HG03060 (cell line): ENCODE results near the gene OR8D4.
"Not testable (repeated sequence)": the region's sequence is repeated elsewhere in the genome, so short reads cannot be mapped to it uniquely, and the experiment has no call there.

Experiments
- ATAC-seq: cut with Tn5 transposase; IDR thresholded peaks from one replicate; pipeline ENCODE4 v1.9.1; 2021; ENCODE audit warnings: low read depth, moderate number of reproducible peaks; ENCODE audit not compliant: unreplicated experiment

OR8D4 gene

GRCh38 chr11:123901867-123902266 lies at the start of gene OR8D4:
OR8D4 (plus strand) TSS chr11:123902167; CDS start chr11:123906432, 4,265 bp downstream.
- no peak for ATAC-seq

DNA sequence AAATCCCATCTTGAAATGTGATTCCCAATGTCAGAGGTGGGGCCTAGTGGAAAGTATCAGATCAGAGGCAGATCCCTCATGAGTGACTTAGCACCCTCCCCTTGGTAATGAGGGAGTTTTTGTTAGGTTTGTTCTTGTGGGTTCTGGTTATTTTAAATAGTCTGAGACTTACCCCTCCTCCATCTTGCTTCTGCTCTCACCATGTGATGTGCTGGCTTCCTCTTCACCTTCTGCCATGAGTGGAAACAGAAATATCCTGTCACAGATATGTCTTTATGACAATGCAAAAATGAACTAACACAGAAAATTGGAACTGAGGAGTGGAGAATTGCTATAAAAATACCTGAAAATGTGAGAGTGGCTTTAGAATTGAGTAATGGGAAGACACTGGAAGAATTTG lies 49.6 kb upstream of the OR8D4 start:
- no peak for ATAC-seq

- ATAC-seq, result no peak
Measured at GRCh38 chr11:123853038-123853437, 48.9 kb upstream of the OR8D4 start.

DNA sequence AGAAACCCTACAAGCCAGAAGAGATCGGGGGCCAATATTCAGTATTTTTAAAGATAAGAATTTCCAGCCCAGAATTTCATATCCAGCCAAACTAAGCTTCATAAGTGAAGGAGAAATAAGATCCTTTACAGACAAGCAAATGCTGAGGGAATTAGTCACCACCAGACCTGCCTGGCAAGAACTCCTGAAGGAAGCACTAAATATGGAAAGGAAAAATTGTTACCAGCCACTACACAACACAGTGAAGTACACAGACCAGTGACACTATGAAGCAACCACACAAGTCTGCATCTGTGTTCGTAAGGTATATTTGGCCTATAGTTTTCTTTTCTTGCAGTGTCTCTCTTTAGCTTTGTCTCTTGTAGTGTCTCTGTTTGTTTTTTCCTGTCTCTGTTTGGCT lies 45.5 kb upstream of the OR8D4 start:
- no peak for ATAC-seq

DNA sequence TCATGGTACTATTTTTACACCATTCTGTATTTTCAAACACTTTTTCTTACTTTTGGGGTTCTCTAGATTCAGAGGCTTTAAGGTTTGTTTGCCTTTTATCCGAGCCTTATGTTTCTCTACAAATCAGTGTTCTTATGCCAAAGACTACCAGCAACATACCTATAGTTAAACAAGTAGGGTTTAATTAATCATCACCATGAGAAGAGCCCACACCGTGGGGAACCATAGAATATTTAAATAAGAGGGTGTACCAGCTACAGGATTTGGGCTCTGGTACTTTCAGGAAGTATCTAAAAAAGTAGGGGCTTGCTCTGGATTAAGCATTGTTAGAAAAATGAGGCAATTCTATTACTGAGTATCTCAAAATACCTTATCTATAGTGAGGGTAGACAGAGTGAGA lies 42.2 kb upstream of the OR8D4 start:
- ATAC-seq, result no peak

DNA sequence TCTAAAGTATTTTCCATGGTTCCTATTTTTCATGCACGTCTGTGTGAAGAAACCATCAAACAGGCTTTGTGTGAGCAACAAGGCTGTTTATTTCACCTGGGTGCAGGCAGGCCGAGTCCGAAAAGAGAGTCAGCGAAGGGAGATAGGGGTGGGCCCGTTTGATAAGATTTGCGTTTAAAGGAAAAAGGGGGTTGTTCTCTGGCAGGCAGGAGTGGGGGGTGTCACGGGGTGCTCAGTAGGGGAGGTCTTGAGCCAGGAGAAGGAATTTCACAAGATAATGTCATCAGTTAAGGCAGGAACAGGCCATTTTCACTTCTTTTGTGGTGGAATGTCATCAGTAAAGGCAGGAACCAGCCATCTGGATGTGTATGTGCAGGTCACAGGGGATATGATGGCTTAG lies 36.7 kb upstream of the OR8D4 start:
- ATAC-seq, result not testable (repeated sequence)

GRCh38 chr11:123867795-123868194 lies 34.2 kb upstream of the OR8D4 start:
- ATAC-seq, result not testable (repeated sequence)

- no peak for ATAC-seq
Measured at GRCh38 chr11:123880912-123881311, 21.1 kb upstream of the OR8D4 start.

GRCh38 chr11:123885570-123885969 lies 16.4 kb upstream of the OR8D4 start, which contains the start of gene TMEM225:
TMEM225 (minus strand) TSS chr11:123885670; CDS start chr11:123885425, 245 bp downstream.
- no peak for ATAC-seq

GRCh38 chr11:123892031-123892430 lies 9.9 kb upstream of the OR8D4 start:
- ATAC-seq, result no peak

DNA sequence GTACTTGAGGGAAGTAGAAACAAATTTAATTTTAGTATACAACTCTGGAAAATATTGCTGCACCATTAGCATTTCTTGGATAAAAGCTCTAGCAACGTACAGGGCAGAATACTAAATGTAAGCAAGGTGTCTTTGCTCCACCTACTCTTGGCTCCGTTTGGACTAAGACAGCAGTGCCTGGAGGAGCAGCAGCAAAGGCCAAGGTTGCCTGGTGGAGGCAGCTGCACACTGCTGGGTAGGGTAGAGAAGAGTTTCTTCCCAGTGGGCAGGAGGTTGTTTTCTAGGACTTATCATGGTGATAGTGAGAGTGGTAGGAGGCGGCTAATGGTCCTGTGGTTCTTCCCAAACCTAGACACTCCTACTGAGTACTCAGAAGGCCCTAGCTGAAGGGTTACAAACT lies 2.2 kb upstream of the OR8D4 start:
- no peak for ATAC-seq

GRCh38 chr11:123903932-123904331 lies 2.0 kb downstream of the OR8D4 start:
- ATAC-seq, result peak; percentile 84

- ATAC-seq, result no peak
Measured at GRCh38 chr11:123904932-123905331, 3.0 kb downstream of the OR8D4 start.

DNA sequence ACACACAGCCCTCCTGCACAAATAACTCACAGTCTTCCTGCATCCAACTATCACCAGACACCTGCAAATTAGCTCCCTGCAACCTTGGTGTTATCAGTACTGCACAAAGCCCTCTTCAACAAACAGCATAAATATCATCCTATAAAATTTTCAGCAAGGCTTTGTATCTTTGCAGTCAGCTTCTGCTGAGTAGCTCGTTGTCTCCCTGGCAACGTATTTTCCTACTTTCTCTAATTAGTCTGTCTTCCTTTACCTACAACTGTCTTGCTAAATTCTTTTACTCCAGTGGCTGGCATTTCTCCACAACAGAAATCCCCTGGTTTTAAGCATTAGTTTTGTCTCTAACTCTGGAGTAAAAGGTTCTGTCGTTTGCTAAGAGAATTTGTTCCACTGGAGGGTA lies 3.9 kb downstream of the OR8D4 start:
- ATAC-seq, result no peak

DNA sequence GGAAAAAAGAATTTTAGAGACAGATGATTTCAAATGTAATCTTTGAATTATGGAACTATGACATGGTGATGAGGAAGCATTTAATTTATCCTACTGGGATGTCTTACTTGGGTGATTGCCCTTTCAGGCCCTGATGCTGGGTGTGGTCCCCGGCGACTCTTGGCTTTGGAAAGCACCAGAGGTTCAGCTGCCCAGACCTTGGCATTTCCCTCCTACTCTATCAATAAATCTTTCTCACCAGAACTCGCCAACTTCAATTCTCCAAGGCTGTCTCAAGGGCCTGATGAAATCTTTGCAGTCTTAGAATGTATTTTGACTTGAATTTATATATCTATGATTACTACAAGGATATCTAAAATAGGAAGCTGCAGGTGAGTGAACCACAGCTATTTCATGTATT lies 19.0 kb downstream of the OR8D4 start:
- ATAC-seq, result no peak

DNA sequence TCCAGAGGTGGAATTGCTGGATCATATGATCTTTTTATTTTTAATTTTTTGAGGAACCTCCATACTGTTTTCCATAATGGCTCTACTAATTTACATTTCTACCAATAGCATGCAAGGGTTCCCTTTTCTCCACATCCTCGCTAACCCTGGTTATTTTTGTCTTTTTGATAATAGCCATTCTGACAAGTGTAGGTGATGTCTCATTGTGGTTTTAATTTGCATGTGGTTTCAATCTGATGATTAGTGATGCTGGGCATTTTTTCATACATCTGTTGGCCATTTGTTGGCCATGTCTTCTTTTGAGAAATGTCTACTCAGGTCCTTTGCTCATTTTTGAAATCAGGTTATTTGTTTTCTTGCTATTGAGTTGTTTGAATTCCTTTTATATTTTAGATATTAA lies 22.1 kb downstream of the OR8D4 start:
- ATAC-seq, result no peak

GRCh38 chr11:123939317-123939716 lies 37.4 kb downstream of the OR8D4 start, which contains the start of gene OR4D5:
OR4D5 (plus strand) TSS chr11:123939617; CDS start chr11:123939617, 0 bp downstream.
- ATAC-seq, result no peak

DNA sequence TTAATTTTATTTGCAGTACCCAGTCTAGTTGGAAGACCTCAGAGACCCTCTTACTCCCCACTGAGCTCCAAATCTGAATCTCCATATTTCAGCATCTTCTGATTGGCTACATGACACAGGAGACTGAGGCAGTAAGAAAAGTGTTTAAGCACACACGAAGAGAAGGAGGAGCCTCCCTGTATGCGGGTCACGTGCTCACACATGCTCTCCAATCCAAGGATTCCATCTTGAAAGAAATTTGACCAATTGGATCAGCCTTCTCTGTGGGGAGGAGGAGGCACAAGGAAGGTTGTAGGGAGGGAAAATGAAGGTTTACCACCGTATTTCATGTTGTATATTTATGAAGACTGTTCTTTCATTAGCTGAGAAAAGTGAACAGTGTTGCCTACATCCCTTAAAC lies 40.4 kb downstream of the OR8D4 start:
- ATAC-seq, result no peak

DNA sequence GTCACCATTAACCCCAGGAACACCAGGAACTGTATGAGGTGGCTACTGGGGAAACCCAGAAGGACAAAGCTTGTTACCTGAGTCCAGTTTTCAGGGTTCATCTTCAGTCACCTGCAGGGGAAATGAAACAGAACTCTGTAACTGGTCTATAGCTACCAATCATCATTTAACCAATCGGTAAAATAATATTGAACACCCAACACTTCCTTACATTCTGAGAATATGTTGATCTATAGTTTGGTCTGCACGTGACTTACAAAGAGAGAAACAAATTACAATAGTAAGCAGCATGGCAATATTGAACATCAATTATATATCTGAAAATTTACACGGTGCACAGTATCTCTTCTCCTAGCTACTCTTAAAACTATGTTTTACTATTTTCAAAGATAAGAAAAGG lies 41.8 kb downstream of the OR8D4 start, which contains the start of gene OR6T1:
TSS of gene OR6T1 (minus strand) at position 101 of the 400 bp plus-strand sequence. CDS start at position 101, 0 bp downstream.
- ATAC-seq, result no peak

GRCh38 chr11:123945132-123945531 lies 43.2 kb downstream of the OR8D4 start:
- ATAC-seq, result no peak

DNA sequence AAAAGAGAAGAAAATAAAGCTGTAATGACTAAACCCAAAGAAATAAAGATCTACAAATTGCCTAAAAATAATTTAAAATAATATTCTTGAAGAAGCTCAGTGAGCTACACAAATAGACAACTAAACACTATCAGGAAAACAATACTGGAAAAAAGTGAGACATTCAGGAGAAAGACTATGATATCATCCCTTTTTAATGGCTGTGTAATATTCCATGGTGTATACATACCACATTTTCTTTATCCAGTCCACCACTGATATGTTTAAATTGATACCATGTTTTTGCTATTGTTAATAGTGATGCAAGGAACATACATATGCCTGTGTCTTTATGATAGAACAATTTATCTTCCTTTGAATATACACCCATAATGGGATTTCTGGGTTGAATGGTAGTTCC lies 54.8 kb downstream of the OR8D4 start:
- ATAC-seq, result no peak
